Activated CD4-positive, CD25-positive, alpha-beta regulatory T cell treated with anti-CD3 and anti-CD28 coated beads, Interleukin-2, amount 50 U/mL, for 16 hours (primary cell): ENCODE results near the gene GHRL.
"Not testable (repeated sequence)": the region's sequence is repeated elsewhere in the genome, so short reads cannot be mapped to it uniquely, and the experiment has no call there.

Experiments used
- DNase-seq: peaks from one replicate; pipeline ENCODE4 v3.0.0-alpha.2; 2020; ENCODE audit warnings: low read depth, low spot score

The GHRL gene

DNA sequence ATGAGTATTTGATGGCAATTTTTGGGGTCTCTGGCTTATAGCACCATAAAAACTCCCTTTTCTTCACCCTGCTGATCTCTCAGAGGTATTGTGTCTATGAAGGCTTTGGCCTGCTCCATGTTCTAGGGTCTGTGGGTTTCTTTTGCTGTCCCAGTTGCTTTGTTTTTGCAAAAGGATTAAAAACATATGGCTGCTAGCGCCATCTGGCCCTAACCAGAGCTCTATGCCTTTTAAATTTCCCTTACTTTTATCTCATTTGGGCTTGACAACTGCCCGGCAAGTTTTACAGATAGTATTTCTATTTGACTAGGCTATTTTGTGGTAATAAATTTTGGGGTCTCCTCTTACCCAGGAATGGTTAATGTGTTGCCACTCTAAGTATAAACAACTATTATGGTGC lies 6.4 kb upstream of the GHRL start:
- DNase-seq, result no peak

DNA sequence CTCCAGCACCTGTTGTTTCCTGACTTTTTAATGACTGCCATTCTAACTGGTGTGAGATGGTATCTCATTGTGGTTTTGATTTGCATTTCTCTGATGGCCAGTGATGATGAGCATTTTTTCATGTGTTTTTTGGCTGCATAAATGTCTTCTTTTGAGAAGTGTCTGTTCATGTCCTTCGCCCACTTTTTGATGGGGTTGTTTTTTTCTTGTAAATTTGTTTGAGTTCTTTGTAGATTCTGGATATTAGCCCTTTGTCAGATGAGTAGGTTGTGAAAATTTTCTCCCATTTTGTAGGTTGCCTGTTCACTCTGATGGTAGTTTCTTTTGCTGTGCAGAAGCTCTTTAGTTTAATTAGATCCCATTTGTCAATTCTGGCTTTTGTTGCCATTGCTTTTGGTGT lies 5.3 kb upstream of the GHRL start:
- DNase-seq, result not testable (repeated sequence)

- DNase-seq, result no peak
Observed at GRCh38 chr3:10294030-10294586, 1.4 kb upstream of the GHRL start.

DNA sequence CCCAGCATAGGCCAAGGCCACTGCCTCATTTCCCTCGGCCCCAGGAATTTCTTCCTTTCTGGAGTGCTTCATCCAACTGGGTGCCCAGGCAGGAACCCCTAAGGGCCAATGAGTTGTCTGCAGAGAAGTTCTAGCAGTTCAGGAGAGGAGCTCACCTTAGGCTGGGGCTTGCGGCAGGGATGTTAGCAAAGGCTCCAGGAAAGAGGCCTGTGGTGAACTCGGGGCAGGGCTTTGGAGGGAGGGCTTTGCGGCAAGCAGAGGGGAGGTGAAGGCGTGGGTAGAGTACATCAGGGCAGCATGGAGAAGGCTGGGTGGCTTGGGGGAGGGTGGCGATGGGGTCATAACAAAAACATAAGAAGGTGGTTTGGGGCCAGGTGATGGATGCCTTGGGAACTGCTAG lies 1.1 kb downstream of the GHRL start:
- no peak for DNase-seq

GRCh38 chr3:10290481-10291176 lies 2.1 kb downstream of the GHRL start:
- DNase-seq, result no peak

GRCh38 chr3:10289787-10290355 lies 2.9 kb downstream of the GHRL start:
- DNase-seq, result no peak

GRCh38 chr3:10289077-10289476 lies 3.7 kb downstream of the GHRL start:
- no peak for DNase-seq

GRCh38 chr3:10288575-10288960 lies 4.2 kb downstream of the GHRL start:
- no peak for DNase-seq

DNA sequence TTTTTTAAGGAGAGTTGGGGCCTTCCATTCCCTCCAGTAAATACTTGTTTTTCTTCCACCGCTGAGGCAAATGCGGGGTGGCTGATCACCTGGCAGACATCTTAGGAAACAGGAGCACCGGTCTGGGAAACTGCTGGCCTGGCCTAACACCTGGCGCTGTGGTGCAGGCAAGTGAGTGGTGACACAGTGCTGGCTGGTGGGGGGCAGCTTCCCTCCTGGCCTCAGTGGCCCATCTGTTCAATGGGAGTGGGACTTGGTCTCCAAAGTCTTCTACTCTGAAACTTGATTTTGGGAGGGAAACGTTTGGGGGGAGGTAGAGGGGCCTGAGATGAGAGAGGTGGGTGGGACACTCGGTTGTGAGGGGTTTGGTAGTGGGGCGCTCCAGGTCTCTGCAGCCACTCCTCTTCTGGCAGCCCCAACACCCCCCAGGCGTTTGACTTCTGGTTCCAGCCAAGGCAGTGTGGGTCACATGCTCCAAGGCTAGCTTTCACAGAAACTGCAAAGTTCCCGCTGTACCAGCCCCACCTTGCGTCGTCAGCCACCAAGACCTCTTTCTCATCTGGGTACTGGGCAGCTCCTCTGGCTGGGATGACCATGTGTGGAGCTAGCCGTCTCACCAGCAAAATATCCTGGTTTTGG lies 4.7 kb downstream of the GHRL start:
- DNase-seq, result no peak

GRCh38 chr3:10286596-10287295 lies 6.0 kb downstream of the GHRL start:
- DNase-seq, result no peak

GRCh38 chr3:10286133-10286524 lies 6.6 kb downstream of the GHRL start:
- DNase-seq, result no peak

- DNase-seq, result no peak
Observed at GRCh38 chr3:10285272-10286132, 7.2 kb downstream of the GHRL start.

DNA sequence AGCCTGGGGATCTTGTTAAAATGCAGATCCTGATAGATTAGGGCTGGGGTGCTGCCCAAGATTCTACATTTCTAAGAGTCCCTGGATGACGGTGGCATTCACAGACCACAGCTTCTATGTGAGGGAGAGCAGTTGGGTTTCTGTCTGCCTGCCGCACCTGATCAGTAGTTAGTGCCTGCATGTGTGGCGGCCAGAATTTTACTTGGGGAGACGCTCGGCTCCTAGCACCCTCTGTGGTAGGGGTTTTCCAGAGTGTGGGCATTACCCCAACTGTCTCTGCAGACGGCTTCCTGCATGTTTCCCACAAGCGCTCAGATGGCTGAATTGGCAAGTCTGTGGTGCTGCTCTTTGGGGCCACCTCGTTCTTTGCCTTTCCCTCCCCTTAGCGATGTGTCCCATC lies 8.3 kb downstream of the GHRL start:
- DNase-seq, result no peak

DNA sequence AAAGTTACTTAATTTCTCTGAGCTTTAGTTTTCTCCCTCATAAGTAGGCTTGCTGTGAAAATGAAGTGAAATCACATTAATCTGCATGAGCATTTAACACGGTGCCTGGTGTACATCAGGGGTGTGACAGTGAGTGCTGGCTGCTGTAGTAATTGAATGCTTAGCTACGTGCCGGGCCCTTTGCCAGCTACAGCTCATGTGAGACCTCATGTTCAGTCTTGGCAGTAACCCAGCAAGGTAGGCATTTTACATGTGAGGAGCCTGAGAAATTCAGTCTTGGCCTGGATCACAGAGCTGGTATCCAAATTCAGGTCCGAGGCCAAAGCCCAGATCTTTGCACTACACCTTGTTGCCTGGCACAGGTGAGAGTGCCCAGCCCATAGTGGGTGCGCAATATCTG lies 9.1 kb downstream of the GHRL start:
- no peak for DNase-seq

DNA sequence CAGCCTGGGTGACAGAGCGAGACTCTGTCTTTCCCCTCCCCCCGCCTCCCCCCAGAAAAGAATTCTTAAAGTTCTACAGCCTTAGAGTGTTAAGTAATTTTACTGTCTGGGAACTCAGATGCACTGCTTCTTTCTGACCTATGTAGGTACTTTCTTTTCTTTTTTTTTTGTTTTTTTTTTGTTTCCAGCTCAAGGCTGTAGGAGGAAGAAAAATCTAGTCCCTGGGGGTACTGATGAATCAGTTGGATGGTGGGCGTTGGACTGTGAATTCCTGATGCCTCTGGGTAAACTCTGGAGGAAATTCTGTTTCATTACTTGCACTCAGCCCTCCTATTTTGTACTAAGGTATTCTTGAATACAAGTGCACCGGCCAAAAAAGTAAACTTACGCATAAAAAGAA lies 10.8 kb downstream of the GHRL start:
- no peak for DNase-seq

DNA sequence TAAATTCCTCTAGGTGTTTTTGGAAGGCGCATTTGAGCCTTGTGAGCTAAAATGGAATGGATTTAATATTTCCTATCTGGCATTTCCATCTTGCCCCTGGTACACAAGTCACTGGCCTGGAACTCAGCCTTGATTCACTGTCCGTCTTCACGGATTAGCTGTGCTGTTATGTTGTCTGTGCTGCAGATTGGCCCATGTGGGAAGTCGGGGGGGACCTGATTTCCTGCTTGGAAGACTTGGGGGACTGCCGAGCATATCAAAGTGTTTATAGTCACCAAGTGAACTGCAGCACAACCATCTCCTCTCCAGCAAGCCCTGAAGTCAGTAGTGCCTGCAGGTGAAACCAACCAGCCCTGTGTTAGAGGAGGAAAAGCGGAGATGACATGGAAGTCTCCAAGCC lies 12.2 kb downstream of the GHRL start:
- no peak for DNase-seq

DNA sequence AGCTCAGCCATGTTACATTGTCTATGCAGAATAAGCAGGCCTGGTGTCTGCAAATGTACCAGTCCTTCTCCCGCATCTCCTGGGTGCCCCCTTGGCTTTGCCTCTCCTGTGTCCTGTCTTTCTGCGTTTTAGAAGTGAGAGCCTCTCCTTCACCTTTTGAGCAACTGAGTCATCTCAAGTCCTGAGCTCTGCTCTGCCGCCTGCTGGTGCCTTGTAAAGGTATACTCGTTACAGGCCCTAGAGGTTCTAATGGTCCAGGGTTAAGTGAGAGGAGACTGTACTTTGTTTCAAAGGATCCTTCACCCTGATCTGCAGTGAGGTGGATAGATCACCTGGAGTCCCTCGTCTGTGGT lies 12.6 kb downstream of the GHRL start:
- DNase-seq, result no peak

DNA sequence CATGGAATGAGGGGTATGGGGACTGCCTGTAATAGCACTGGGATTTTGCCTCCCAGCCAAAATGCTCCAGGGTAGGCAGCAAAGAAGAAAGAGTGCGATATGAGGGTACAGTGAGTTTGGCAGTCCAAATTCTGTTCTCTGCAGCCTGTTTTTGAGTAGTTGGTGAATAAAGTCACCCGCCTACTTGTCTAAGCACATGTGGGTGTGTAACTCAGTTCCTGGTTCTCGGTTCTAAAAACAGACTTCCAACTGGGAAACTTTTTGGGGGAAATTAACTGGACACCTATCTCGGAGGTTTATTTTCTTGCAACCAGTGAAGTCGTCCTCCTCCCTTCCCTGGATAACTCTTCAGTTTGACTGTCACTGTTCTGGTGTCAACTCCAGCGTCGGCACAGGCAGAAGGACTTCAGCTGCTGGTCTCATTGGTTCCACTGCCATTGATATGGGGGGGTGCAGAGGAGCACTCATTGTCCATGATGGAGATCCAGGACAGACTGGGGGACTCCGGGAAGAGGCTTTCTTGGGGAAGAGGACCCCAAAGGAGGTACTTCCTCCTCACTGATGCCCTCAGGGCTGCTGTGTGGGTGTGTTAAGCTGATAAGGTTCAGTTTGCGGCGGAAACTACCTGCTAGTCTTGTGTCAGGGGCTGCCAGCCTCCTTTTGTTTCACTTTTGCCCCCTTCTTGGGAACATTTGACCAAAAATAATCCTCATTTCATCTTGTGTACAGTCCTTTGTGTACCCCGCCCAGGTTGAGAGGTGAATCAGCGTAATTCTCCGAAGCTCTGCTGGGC lies 13.2 kb downstream of the GHRL start:
- no peak for DNase-seq

DNA sequence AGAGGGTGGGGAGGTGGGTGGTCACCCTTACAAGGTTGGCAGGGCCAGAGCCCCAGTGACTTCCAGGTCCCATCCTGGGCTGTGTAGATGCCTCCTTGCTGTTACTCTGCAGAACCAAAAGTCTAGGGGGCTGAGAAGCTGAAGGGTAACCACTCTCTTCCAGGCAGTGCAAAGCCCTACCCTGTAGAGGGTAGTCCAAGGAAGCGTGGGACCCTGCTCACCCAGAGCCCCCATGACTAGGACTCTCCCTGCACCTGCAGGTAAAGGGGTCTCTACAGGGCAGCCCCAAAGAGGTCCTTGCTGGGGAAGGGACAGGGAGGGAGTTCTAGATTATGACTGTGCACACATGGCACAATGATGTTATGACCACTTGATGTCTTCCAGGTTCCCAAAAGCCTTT lies 14.2 kb downstream of the GHRL start:
- DNase-seq, result no peak

DNA sequence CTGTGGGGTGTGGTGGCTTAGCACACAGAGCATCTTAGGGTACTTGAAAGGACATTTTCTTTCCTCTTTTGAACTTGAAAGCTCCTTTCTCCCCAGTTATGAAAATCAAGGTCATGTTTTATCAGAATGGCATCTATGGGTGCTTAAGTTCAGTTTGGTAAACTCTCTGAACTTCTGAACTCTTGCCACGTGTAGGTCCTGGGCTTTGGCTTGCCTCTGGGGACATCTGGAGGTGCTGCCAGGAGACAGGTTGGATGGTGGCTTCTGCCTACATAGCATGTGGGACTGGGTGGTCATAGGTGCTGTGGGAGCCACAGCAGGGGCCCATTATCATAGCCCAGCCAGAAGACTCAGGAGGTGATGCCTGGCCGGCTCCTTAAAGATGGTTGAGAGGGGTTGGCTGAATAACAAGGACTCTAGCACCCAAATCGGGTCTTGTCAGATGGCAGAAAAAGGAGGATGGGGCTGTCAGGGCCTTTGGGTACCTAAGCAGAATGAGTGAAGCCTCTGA lies 15.6 kb downstream of the GHRL start:
- DNase-seq, result no peak

- DNase-seq, result no peak
Observed at GRCh38 chr3:10274601-10275000, 18.1 kb downstream of the GHRL start.
